Measurements from ENCODE around the gene MAD2L2. TPM values are rescaled to one million over a fixed set of nuclear protein-coding genes. Genes with fewer than 3 reads are reported as not detected.

The MAD2L2 gene
- total RNA-seq, 1 donor from 2014 or later = 48.0 TPM

DNA sequence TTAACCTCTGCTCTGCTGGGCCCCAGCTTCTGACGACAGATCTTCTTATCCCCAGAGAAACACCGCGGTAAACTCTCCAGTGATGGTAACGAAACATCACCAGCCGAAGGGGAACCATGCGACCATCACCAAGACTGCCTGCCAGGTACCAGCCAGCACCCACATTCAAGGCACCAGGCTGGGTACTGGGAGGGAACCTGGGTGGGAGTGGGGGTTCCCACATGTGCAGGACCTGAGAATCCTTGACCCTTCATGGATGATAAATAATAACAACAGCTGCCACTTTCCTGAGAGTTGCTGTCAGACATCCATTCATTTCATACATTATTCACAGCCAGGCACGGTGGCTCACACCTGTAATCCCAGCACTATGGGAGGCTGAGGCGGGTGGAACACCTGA is 31.3 kb upstream of the MAD2L2 start:
- no peaks in the 10 kb centered on the region for H3K9me3 Mint-ChIP-seq (ENCODE audit: unreplicated experiment)
- DNase-seq (ENCODE audit: extremely low spot score, unreplicated experiment) = no peak
- H3K36me3 Mint-ChIP-seq (ENCODE audit: unreplicated experiment) = no peaks in the 10 kb centered on the region
- H3K4me3 Mint-ChIP-seq (ENCODE audit: unreplicated experiment) = no peak overlapping the region
- no peak overlapping the region for H3K27ac Mint-ChIP-seq (ENCODE audit: unreplicated experiment)
- H3K27me3 Mint-ChIP-seq (ENCODE audit: unreplicated experiment) = peaks cover 17% of the 10 kb centered on the region
- TF ChIP-seq CTCF (IDR thresholded peaks at IDR 0.05) = no peak
- no peaks in the 10 kb centered on the region for H3K4me1 Mint-ChIP-seq (ENCODE audit: unreplicated experiment)

- H3K4me1 Mint-ChIP-seq (ENCODE audit: unreplicated experiment) = no peaks in the 10 kb centered on the region
- peaks cover 19% of the 10 kb centered on the region for H3K27me3 Mint-ChIP-seq (ENCODE audit: unreplicated experiment)
- TF ChIP-seq CTCF (IDR thresholded peaks at IDR 0.05) = no peak
- no peaks in the 10 kb centered on the region for H3K36me3 Mint-ChIP-seq (ENCODE audit: unreplicated experiment)
- no peak for DNase-seq (ENCODE audit: extremely low spot score, unreplicated experiment)
- no peaks in the 10 kb centered on the region for H3K9me3 Mint-ChIP-seq (ENCODE audit: unreplicated experiment)
- H3K4me3 Mint-ChIP-seq (ENCODE audit: unreplicated experiment) = no peak overlapping the region
- H3K27ac Mint-ChIP-seq (ENCODE audit: unreplicated experiment) = no peak overlapping the region
Observed at GRCh38 chr1:11711490-11711889, 30.5 kb upstream of the MAD2L2 start.

DNA sequence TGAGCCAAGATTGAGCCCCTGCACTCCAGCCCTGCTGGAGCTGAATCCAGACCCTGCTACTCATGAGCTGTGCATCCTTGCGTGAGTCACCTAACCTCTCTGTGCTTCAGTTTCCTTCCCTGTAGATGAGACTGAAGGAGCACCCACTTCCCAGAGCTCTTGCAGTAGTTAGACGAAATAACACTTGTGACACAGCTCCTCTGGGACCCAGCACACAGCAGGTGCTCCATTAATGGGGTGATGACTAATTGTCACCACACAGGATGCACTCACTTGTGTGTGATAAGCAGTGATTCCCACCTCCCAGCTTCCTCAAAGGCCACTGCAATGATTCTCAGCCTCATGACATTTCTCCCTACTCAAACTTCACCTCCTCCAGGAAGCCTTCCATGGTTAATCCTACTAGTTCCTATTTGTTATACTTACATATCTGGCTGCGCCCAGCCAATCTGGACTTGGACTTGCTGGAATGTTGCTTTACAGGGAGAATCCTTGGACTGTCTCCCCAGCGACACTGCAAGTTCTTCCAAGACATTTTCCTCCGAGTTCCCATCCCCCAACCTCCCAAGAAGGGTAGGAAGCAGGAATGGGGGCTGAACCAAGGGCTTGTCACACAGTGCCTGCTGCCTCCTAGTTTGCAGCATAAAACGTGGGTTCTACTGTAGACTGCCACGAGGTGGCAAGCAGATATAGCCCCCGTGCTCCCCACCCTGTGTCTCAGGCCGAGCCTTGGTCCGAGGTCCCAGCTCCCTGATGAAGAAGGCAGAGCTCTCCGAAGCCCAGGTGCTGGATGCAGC is 27.8 kb upstream of the MAD2L2 start:
- no peak overlapping the region for H3K27ac Mint-ChIP-seq (ENCODE audit: unreplicated experiment)
- no peak for TF ChIP-seq CTCF (IDR thresholded peaks at IDR 0.05)
- H3K27me3 Mint-ChIP-seq (ENCODE audit: unreplicated experiment) = peaks cover 21% of the 10 kb centered on the region
- H3K4me1 Mint-ChIP-seq (ENCODE audit: unreplicated experiment) = no peaks in the 10 kb centered on the region
- H3K4me3 Mint-ChIP-seq (ENCODE audit: unreplicated experiment) = no peak overlapping the region
- H3K36me3 Mint-ChIP-seq (ENCODE audit: unreplicated experiment) = no peaks in the 10 kb centered on the region
- DNase-seq (ENCODE audit: extremely low spot score, unreplicated experiment) = no peak
- no peaks in the 10 kb centered on the region for H3K9me3 Mint-ChIP-seq (ENCODE audit: unreplicated experiment)

GRCh38 chr1:11707621-11708276 is 26.8 kb upstream of the MAD2L2 start:
- Mint-ChIP-seq H3K4me3 (ENCODE audit: unreplicated experiment) (no peak overlapping the region), H3K36me3 (ENCODE audit: unreplicated experiment) (no peaks in the 10 kb centered on the region), H3K27me3 (ENCODE audit: unreplicated experiment) (peaks cover 26% of the 10 kb centered on the region), H3K4me1 (ENCODE audit: unreplicated experiment) (no peaks in the 10 kb centered on the region), H3K27ac (ENCODE audit: unreplicated experiment) (no peak overlapping the region), H3K9me3 (ENCODE audit: unreplicated experiment) (no peaks in the 10 kb centered on the region)
- DNase-seq (ENCODE audit: extremely low spot score, unreplicated experiment) = no peak
- no peak for TF ChIP-seq CTCF (IDR thresholded peaks at IDR 0.05)

- no peak for TF ChIP-seq CTCF (IDR thresholded peaks at IDR 0.05)
Observed at GRCh38 chr1:11706292-11706691, 25.3 kb upstream of the MAD2L2 start.

More at GRCh38 chr1:11706292-11706691, 25.3 kb upstream of the MAD2L2 start:
- no peak for DNase-seq (ENCODE audit: extremely low spot score, unreplicated experiment)
- Mint-ChIP-seq H3K36me3 (ENCODE audit: unreplicated experiment) (no peaks in the 10 kb centered on the region), H3K27me3 (ENCODE audit: unreplicated experiment) (peaks cover 28% of the 10 kb centered on the region), H3K27ac (ENCODE audit: unreplicated experiment) (no peak overlapping the region), H3K9me3 (ENCODE audit: unreplicated experiment) (no peaks in the 10 kb centered on the region), H3K4me3 (ENCODE audit: unreplicated experiment) (no peak overlapping the region), H3K4me1 (ENCODE audit: unreplicated experiment) (no peaks in the 10 kb centered on the region)

All from osteocyte (in vitro differentiated cells).